ENCODE measurements around the gene ISM2. TPM values are rescaled to one million over a fixed set of nuclear protein-coding genes. Genes with fewer than 3 reads are reported as not detected.
A peak's percentile ranks its signal among the peaks of the same experiment; 100 is the strongest.
"Not testable (repeated sequence)": the region's sequence is repeated elsewhere in the genome, so short reads cannot be mapped to it uniquely, and the experiment has no call there.

ISM2 gene
- 2.6 TPM for total RNA-seq (2021; ENCODE audit: unreplicated experiment)
- 3.4 TPM for polyA plus RNA-seq (2012; ENCODE audit: insufficient read length)
- Bru-seq, nascent RNA: percentile 24 among the genes with signal in this experiment
- percentile 17 among the genes with signal in this experiment for BruChase-seq, experiment 1, labeled RNA remaining after a 2-hour chase
- BruChase-seq, experiment 2, labeled RNA remaining after a 6-hour chase: percentile 24 among the genes with signal in this experiment
- long read RNA-seq, partial matches to known transcripts: 1 of 5 reads
- long read RNA-seq, other reads (novel, unspliced or antisense): 2 of 5 reads

GRCh38 chr14:77498120-77498979 is at the start of gene ISM2:
Gene ISM2, minus strand, starts transcription at chr14:77498816. Its CDS starts 23 bp downstream, at chr14:77498793.
- intact Hi-C loops (cut with micrococcal nuclease; ENCODE audit: unreplicated experiment) (no loop called here), in situ Hi-C loops (cut with HindIII; ENCODE audit: low pct_unique_long_range_greater_than_20kb, low sequenced_read_pairs) (no loop called here)
- Histone ChIP-seq H3K27me3 (ENCODE audit: control insufficient read depth, insufficient read depth, low read length) (no peaks in the 10 kb centered on the region; the same call in 1 of the 2 replicates), H3K36me3 (ENCODE audit: control insufficient read depth, insufficient read depth, low read length) (no peaks in the 10 kb centered on the region), H3K27ac (ENCODE audit: low read length) (no peak within 1 kb of the TSS), H3K4me1 (ENCODE audit: control insufficient read depth, insufficient read depth, low read length) (no peaks in the 10 kb centered on the region), H3K9me3 (ENCODE audit: control insufficient read depth, insufficient read depth, low read depth, low read length) (no peaks in the 10 kb centered on the region), H3K4me3 (ENCODE audit: low read depth in 2 of 2, low read length in 2 of 2) (peak within 1 kb of the TSS; percentile 41 to 48)
- DNase-seq (ENCODE audit: low read depth, low spot score) (no peak), ATAC-seq (peak; percentile 80)
- POLR2A ChIA-PET: no interaction called here
- no peak for TF ChIP-seq POLR2AphosphoS5 (IDR thresholded peaks at IDR 0.05; ENCODE audit: low read depth, low read length)
- no peak for TF ChIP-seq CTCF (IDR thresholded peaks at IDR 0.05)
- TF ChIP-seq SIN3A (IDR thresholded peaks at IDR 0.05; ENCODE audit: borderline replicate concordance, insufficient read depth, low read depth, low read length): no peak
- TF ChIP-seq TCF7L2 (IDR thresholded peaks at IDR 0.05; ENCODE audit: low read depth, low read length): no peak
- no peak for TF ChIP-seq REST (IDR thresholded peaks at IDR 0.05; ENCODE audit: insufficient read depth in 1 of 2, low read depth in 2 of 2, low read length in 1 of 2)
- CTCF ChIA-PET: no interaction called here
- no TSS peak for BruUV-seq (replicated peaks)

- ATAC-seq: no peak; the same call in 1 of the 2 replicates
- no peaks in the 10 kb centered on the region for H3K9me3 ChIP-seq (ENCODE audit: control insufficient read depth, insufficient read depth, low read depth, low read length)
- ChIA-PET CTCF (interaction anchor here (0.6 kb wide), 1 partner anchor 71 kb away, joined by 4 read pairs; no protein-coding TSS in a partner anchor), POLR2A (no interaction called here)
- TF ChIP-seq CTCF (IDR thresholded peaks at IDR 0.05) (peak; percentile 14; the same call in 1 of the 2 replicates), REST (IDR thresholded peaks at IDR 0.05; ENCODE audit: insufficient read depth in 1 of 2, low read depth in 2 of 2, low read length in 1 of 2) (no peak), POLR2AphosphoS5 (IDR thresholded peaks at IDR 0.05; ENCODE audit: low read depth, low read length) (no peak), SIN3A (IDR thresholded peaks at IDR 0.05; ENCODE audit: borderline replicate concordance, insufficient read depth, low read depth, low read length) (no peak), TCF7L2 (IDR thresholded peaks at IDR 0.05; ENCODE audit: low read depth, low read length) (no peak)
- H3K4me1 ChIP-seq (ENCODE audit: control insufficient read depth, insufficient read depth, low read length): no peaks in the 10 kb centered on the region
- BruUV-seq (replicated peaks): no TSS peak
- in situ Hi-C loops (cut with HindIII; ENCODE audit: low pct_unique_long_range_greater_than_20kb, low sequenced_read_pairs): no loop called here
- intact Hi-C loops (cut with micrococcal nuclease; ENCODE audit: unreplicated experiment): loop anchor here (10.0 kb wide), 1 partner anchor 83 kb away; no protein-coding TSS in a partner anchor
- H3K27me3 ChIP-seq (ENCODE audit: control insufficient read depth, insufficient read depth, low read length): no peaks in the 10 kb centered on the region
- H3K27ac ChIP-seq (ENCODE audit: low read length): no peak overlapping the region
- DNase-seq (ENCODE audit: low read depth, low spot score): no peak
- H3K4me3 ChIP-seq (ENCODE audit: low read depth in 2 of 2, low read length in 2 of 2): no peak overlapping the region
- peaks cover 5% of the 10 kb centered on the region for H3K36me3 ChIP-seq (ENCODE audit: control insufficient read depth, insufficient read depth, low read length)
Observed at GRCh38 chr14:77547512-77548180, 49.0 kb upstream of the ISM2 start.

- H3K27me3 ChIP-seq (ENCODE audit: control insufficient read depth, insufficient read depth, low read length); in situ Hi-C loops (cut with HindIII; ENCODE audit: low pct_unique_long_range_greater_than_20kb, low sequenced_read_pairs); H3K4me3 ChIP-seq (ENCODE audit: low read depth in 2 of 2, low read length in 2 of 2); H3K36me3 ChIP-seq (ENCODE audit: control insufficient read depth, insufficient read depth, low read length); DNase-seq (ENCODE audit: low read depth, low spot score); H3K4me1 ChIP-seq (ENCODE audit: control insufficient read depth, insufficient read depth, low read length); H3K27ac ChIP-seq (ENCODE audit: low read length); CTCF ChIA-PET; H3K9me3 ChIP-seq (ENCODE audit: control insufficient read depth, insufficient read depth, low read depth, low read length); BruUV-seq (replicated peaks); ATAC-seq; POLR2A ChIA-PET: not testable (repeated sequence)
- intact Hi-C loops (cut with micrococcal nuclease; ENCODE audit: unreplicated experiment): loop anchor here (10.0 kb wide), 1 partner anchor 80 kb away; no protein-coding TSS in a partner anchor
Observed at GRCh38 chr14:77545171-77545570, 46.6 kb upstream of the ISM2 start.
